ENCODE results near the gene PIK3C3. TPM values are rescaled to one million over a fixed set of nuclear protein-coding genes. Genes with fewer than 3 reads are reported as not detected.

Gene PIK3C3
- total RNA-seq, 3 donors from 2014 or later, result 33.4 to 70.4 (median 45.9) TPM

GRCh38 chr18:41965634-41966255 is 10.7 kb downstream of the PIK3C3 start:
- DNase-seq (ENCODE audit: low spot score in 2 of 2), result no peak
- Histone ChIP-seq H3K36me3 (peaks cover 6% of the 10 kb centered on the region), H3K4me1 (peaks cover 0 to 6% of the 10 kb centered on the region in 2 donors), H3K27me3 (no peaks in the 10 kb centered on the region), H3K4me3 (no peak overlapping the region), H3K9me3 (no peaks in the 10 kb centered on the region), H3K27ac (no peak overlapping the region)
- TF ChIP-seq POLR2A (IDR thresholded peaks at IDR 0.05) (no peak), POLR2AphosphoS5 (IDR thresholded peaks at IDR 0.05) (no peak)
- intact Hi-C loops (cut with DNase I; ENCODE audit: low total_unique reads), result no loop called here

DNA sequence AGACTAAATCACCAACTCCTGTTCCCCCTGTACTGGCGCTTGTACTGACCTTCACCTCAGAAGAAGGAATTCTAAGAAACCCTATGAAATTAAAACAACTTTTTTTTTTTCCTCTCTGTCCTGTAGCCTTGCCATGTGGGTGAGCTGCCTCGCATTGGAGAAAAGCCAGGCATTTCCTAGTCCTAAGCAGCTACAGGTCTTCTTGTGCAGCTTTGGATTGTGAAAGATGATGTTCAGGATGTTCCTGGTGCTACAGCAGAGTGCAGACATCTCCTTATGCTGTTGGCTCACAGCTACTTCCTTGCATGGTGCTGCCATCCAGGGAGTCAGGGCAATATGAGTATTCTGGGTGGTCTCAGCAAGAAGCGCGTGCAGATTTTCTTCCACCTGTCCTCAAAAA is 11.9 kb downstream of the PIK3C3 start:
- Histone ChIP-seq H3K4me1 (peaks cover 0 to 6% of the 10 kb centered on the region in 2 donors), H3K27me3 (no peaks in the 10 kb centered on the region), H3K4me3 (no peak overlapping the region), H3K36me3 (peaks cover 9% of the 10 kb centered on the region), H3K27ac (peak overlapping the region in 1 of 2 donors; percentile 27), H3K9me3 (no peaks in the 10 kb centered on the region)
- intact Hi-C loops (cut with DNase I; ENCODE audit: low total_unique reads), result no loop called here
- DNase-seq (ENCODE audit: low spot score in 2 of 2), result no peak
- TF ChIP-seq POLR2A (IDR thresholded peaks at IDR 0.05), result no peak
- TF ChIP-seq, protein P1, sequence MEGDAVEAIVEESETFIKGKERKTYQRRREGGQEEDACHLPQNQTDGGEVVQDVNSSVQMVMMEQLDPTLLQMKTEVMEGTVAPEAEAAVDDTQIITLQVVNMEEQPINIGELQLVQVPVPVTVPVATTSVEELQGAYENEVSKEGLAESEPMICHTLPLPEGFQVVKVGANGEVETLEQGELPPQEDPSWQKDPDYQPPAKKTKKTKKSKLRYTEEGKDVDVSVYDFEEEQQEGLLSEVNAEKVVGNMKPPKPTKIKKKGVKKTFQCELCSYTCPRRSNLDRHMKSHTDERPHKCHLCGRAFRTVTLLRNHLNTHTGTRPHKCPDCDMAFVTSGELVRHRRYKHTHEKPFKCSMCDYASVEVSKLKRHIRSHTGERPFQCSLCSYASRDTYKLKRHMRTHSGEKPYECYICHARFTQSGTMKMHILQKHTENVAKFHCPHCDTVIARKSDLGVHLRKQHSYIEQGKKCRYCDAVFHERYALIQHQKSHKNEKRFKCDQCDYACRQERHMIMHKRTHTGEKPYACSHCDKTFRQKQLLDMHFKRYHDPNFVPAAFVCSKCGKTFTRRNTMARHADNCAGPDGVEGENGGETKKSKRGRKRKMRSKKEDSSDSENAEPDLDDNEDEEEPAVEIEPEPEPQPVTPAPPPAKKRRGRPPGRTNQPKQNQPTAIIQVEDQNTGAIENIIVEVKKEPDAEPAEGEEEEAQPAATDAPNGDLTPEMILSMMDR (IDR thresholded peaks at IDR 0.05), result no peak
- no peak for TF ChIP-seq POLR2AphosphoS5 (IDR thresholded peaks at IDR 0.05)

GRCh38 chr18:41967680-41968079 is 12.6 kb downstream of the PIK3C3 start:
- no peaks in the 10 kb centered on the region for H3K9me3 ChIP-seq
- DNase-seq (ENCODE audit: low spot score in 2 of 2), result no peak
- intact Hi-C loops (cut with DNase I; ENCODE audit: low total_unique reads), result no loop called here
- peaks cover 9% of the 10 kb centered on the region for H3K36me3 ChIP-seq
- H3K4me3 ChIP-seq, result no peak overlapping the region
- no peak overlapping the region for H3K27ac ChIP-seq
- peaks cover 0 to 6% of the 10 kb centered on the region in 2 donors for H3K4me1 ChIP-seq
- TF ChIP-seq POLR2A (IDR thresholded peaks at IDR 0.05), result no peak
- TF ChIP-seq POLR2AphosphoS5 (IDR thresholded peaks at IDR 0.05), result no peak
- TF ChIP-seq, protein P1 (IDR thresholded peaks at IDR 0.05), result no peak
- H3K27me3 ChIP-seq, result no peaks in the 10 kb centered on the region

GRCh38 chr18:41969881-41970280 is 14.8 kb downstream of the PIK3C3 start:
- TF ChIP-seq POLR2A (IDR thresholded peaks at IDR 0.05), result no peak
- TF ChIP-seq, protein P1 (IDR thresholded peaks at IDR 0.05), result no peak
- no peak for TF ChIP-seq POLR2AphosphoS5 (IDR thresholded peaks at IDR 0.05)
- Histone ChIP-seq H3K36me3 (peaks cover 9% of the 10 kb centered on the region), H3K27ac (no peak overlapping the region), H3K27me3 (no peaks in the 10 kb centered on the region), H3K9me3 (no peaks in the 10 kb centered on the region), H3K4me3 (no peak overlapping the region), H3K4me1 (peaks cover 0 to 6% of the 10 kb centered on the region in 2 donors)
- intact Hi-C loops (cut with DNase I; ENCODE audit: low total_unique reads), result no loop called here
- no peak for DNase-seq (ENCODE audit: low spot score in 2 of 2)

- no peak for TF ChIP-seq POLR2A (IDR thresholded peaks at IDR 0.05)
- TF ChIP-seq, protein P1 (IDR thresholded peaks at IDR 0.05), result no peak
- no peak for TF ChIP-seq POLR2AphosphoS5 (IDR thresholded peaks at IDR 0.05)
- no peak for DNase-seq (ENCODE audit: low spot score in 2 of 2)
- Histone ChIP-seq H3K36me3 (peaks cover 5% of the 10 kb centered on the region), H3K4me3 (no peak overlapping the region), H3K9me3 (no peaks in the 10 kb centered on the region), H3K27ac (no peak overlapping the region), H3K4me1 (no peaks in the 10 kb centered on the region), H3K27me3 (no peaks in the 10 kb centered on the region)
- intact Hi-C loops (cut with DNase I; ENCODE audit: low total_unique reads), result no loop called here
Observed at GRCh38 chr18:41972067-41972925, 17.3 kb downstream of the PIK3C3 start.

Data from breast epithelium (tissue), 4 donors.